Right lobe of liver (tissue), 6 donors: ENCODE measurements around the gene SRRM3. TPM values are rescaled to one million over a fixed set of nuclear protein-coding genes. Genes with fewer than 3 reads are reported as not detected.
"Not testable (repeated sequence)": the region's sequence is repeated elsewhere in the genome, so short reads cannot be mapped to it uniquely, and the experiment has no call there.

ENCODE experiments used
- ATAC-seq, 4 donors: fragments of 200-7000 bp; cut with Tn5 transposase; one replicate each; pipeline ENCODE4 v1.9.1; 2020; ENCODE audit warnings: mild to moderate bottlenecking in 4 of 4, moderate library complexity in 4 of 4
- DNase-seq, 3 donors: peaks; one replicate each; pipeline ENCODE4 v3.0.0-alpha.2; 2020
- H3K27ac ChIP-seq, 3 donors: fragments of 200-600 bp; one replicate each; pipeline ENCODE4 v1.8.0; 2022
- H3K27me3 ChIP-seq, 2 donors: fragments of 200-600 bp; one replicate each; pipeline ENCODE4 v1.8.0; 2022
- H3K36me3 ChIP-seq, 4 donors: fragments of 200-600 bp; sonication (generic) in 1 of 4; one replicate each; pipeline versions ENCODE4 v1.5.1 to v1.8.0; 2017 to 2022; ENCODE audit warnings: control low read depth in 1 of 4
- H3K4me1 ChIP-seq, 4 donors: fragments of 200-600 bp; sonication (generic) in 1 of 4; one replicate each; pipeline versions ENCODE4 v1.5.1 to v1.8.0; 2017 to 2022; ENCODE audit warnings: control low read depth in 1 of 4
- H3K4me3 ChIP-seq, 3 donors: fragments of 200-600 bp; one replicate each; pipeline ENCODE4 v1.8.0; 2022
- H3K9me3 ChIP-seq, 4 donors: fragments of 200-600 bp; sonication (generic) in 1 of 4; one replicate each; pipeline versions ENCODE4 v1.5.1 to v1.8.0; 2017 to 2022; ENCODE audit warnings: control low read depth in 1 of 4
- CTCF ChIP-seq, 4 donors: fragments of 200-600 bp in 3 of 4; fragments of 450-650 bp in 1 of 4; IDR thresholded peaks; one replicate each; pipeline versions ENCODE4 v1.5.1 to v1.8.0; 2016 to 2022; ENCODE audit warnings: antibody characterized with exemption in 4 of 4, mild to moderate bottlenecking in 2 of 4
- POLR2A ChIP-seq: fragments of 450-650 bp; IDR thresholded peaks from one replicate; pipeline ENCODE4 v1.6.1; 2017; ENCODE audit warnings: antibody characterized with exemption, mild to moderate bottlenecking
- WGBS: methylation state at CpG from one replicate; pipeline ENCODE4 v1.1.6; 2018; ENCODE audit warnings: low coverage, low lambda C conversion rate; ENCODE audit not compliant: insufficient coverage; ENCODE audit errors: missing lambda C conversion rate; 5-methylcytosine and 5-hydroxymethylcytosine counted together
- intact Hi-C, 2 donors: fragments of 100-400 bp; cut with DNase I; formaldehyde crosslinking; loops; one replicate each; pipeline versions ENCODE4 v1.11.2 to v1.14.1; 2022
- total RNA-seq, 6 experiments: library from RNA; depleted of rRNA in 2 of 6; stranded (reverse); fragments of >200 nt in 2 of 6; fragmentation: NEBNext Ultra II Directional in 3 of 6; extraction: Animal tissue kit (Norgen Biotek cat#: 25700) in 3 of 6; gene quantifications; one replicate each; pipeline versions ENCODE4 v1.1.0 to v1.2.4, GENCODE V29; 2016 to 2023
- donor health status: DM: no; HTN: yes; CAD: no.
- donor health status: DM: no; HTN: no; CAD: no.
- donor health status: DM: no; HTN: no; CAD: no.
- donor health status: DM: no; HTN: yes; CAD: no.
- donor health status: DM: no; HTN: yes; CAD: no.

SRRM3 gene
- total RNA-seq, 6 experiments from 2014 or later: 0.14 to 0.37 (median 0.19) TPM; not detected in 2

GRCh38 chr7:76291351-76292212, 89.9 kb downstream of the SRRM3 start:
- H3K36me3 ChIP-seq: no peaks in the 10 kb centered on the region
- H3K4me1 ChIP-seq: peaks cover 0 to 14% (median 3%) of the 10 kb centered on the region in 4 donors
- ATAC-seq (peak; percentile 79 to 87 (median 85)), DNase-seq (peak; percentile 88 to 91 (median 90))
- H3K27me3 ChIP-seq: no peaks in the 10 kb centered on the region
- WGBS: 14% methylated on average over 21 of the region's 30 CpGs
- intact Hi-C loops: no loop called here
- peak overlapping the region; percentile 25 to 41 (median 27) for H3K4me3 ChIP-seq
- peak; percentile 10 for TF ChIP-seq POLR2A
- TF ChIP-seq CTCF (IDR thresholded peaks at IDR 0.05): peak; percentile 97 to 99 (median 98)
- no peaks in the 10 kb centered on the region for H3K9me3 ChIP-seq
- peak overlapping the region; percentile 91 to 96 (median 95) for H3K27ac ChIP-seq

DNA sequence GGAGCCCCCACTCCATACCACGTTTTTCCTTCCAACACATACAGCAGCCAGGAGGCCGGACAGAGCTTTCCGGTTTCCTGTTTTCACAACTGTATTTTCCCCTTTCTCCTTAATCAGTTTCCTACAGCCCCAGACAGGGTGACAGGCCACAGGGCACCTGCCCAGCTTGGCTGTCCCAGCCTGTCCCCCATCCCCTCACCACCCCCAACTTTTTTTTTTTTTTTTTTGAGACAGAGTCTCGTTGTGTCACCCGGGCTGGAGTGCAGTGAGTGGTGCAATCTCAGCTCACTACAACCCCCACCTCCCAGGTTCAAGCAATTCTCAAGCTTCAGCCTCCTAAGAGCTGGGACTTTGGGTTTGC, 90.5 kb downstream of the SRRM3 start:
- intact Hi-C loops: no loop called here
- Histone ChIP-seq H3K9me3 (no peaks in the 10 kb centered on the region), H3K36me3 (no peaks in the 10 kb centered on the region), H3K27me3 (no peaks in the 10 kb centered on the region), H3K4me1 (peaks cover 0 to 14% (median 4%) of the 10 kb centered on the region in 4 donors), H3K27ac (peak overlapping the region; percentile 91 to 96 (median 95)), H3K4me3 (peak overlapping the region; percentile 25 to 41 (median 27))
- ATAC-seq (peak; percentile 36 to 48 (median 46)), DNase-seq (no peak)
- 20% methylated on average over 5 of the region's 5 CpGs for WGBS
- no peak for TF ChIP-seq CTCF (IDR thresholded peaks at IDR 0.05)
- TF ChIP-seq POLR2A: no peak

DNA sequence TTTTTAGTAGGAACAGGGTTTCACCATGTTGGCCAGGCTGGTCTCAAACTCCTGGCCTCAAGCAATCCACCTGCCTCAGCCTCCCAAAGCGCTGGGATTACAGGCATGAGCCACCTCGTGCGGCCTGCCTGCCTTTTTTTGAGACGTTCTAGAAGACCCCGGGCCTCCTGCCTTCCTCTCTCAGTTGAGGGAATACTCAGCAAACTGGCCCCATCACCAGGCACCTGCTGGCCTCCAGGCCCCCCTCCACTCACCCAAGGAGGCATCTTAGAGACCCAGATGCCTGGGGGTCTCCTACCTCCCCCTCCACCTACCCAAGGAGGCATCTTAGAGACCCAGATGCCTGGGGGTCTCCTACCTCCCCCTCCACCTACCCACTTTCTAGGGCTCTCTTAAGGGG, 91.2 kb downstream of the SRRM3 start:
- 57% methylated on average over 2 of the region's 5 CpGs for WGBS
- DNase-seq: not testable (repeated sequence)

GRCh38 chr7:76293407-76293901, 91.8 kb downstream of the SRRM3 start:
- Histone ChIP-seq H3K27ac (peak overlapping the region; percentile 91 to 95 (median 95)), H3K4me3 (no peak overlapping the region), H3K4me1 (peaks cover 0 to 14% (median 6%) of the 10 kb centered on the region in 4 donors), H3K27me3 (no peaks in the 10 kb centered on the region), H3K36me3 (no peaks in the 10 kb centered on the region), H3K9me3 (no peaks in the 10 kb centered on the region)
- no peak for ATAC-seq
- intact Hi-C loops: no loop called here
- DNase-seq: no peak
- TF ChIP-seq CTCF (IDR thresholded peaks at IDR 0.05) (no peak), POLR2A (no peak)
- 64% methylated on average over 6 of the region's 8 CpGs for WGBS

More for the DNA sequence above, 91.2 kb downstream of the SRRM3 start:
- H3K27me3 ChIP-seq, intact Hi-C loops, ATAC-seq, H3K36me3 ChIP-seq, H3K4me3 ChIP-seq, H3K9me3 ChIP-seq: not testable (repeated sequence)
- H3K27ac ChIP-seq: peak overlapping the region; percentile 91 to 96 (median 95)
- H3K4me1 ChIP-seq: peaks cover 0 to 14% (median 6%) of the 10 kb centered on the region in 4 donors
